Natural killer cell (primary cell): ENCODE data around the gene GSE1. TPM values are rescaled to one million over a fixed set of nuclear protein-coding genes. Genes with fewer than 3 reads are reported as not detected.

Source experiments
- ATAC-seq, 3 donors: fragments of 150-1000 bp in 2 of 3; fragments of 200-7000 bp in 1 of 3; cut with Tn5 transposase; 1 replicate in 1 of 3; 2 replicates in 2 of 3; pipeline ENCODE4 v1.10.0; 2021; ENCODE audit warnings: mild to moderate bottlenecking in 2 of 3, moderate library complexity in 2 of 3
- DNase-seq, 2 donors: peaks; one replicate each; pipeline versions ENCODE4 v3.0.0 to v3.0.0-alpha.2; 2013 to 2021; ENCODE audit warnings: mixed read lengths in 1 of 2
- H3K27ac ChIP-seq: one replicate; pipeline ENCODE4 v1.5.1; 2013; ENCODE audit warnings: mild to moderate bottlenecking, low read length
- H3K27me3 ChIP-seq: one replicate; pipeline ENCODE4 v1.6.1; 2013; ENCODE audit warnings: low read length; ENCODE audit not compliant: control insufficient read depth, insufficient read depth
- H3K36me3 ChIP-seq: one replicate; pipeline ENCODE4 v1.6.1; 2013; ENCODE audit warnings: low read length; ENCODE audit not compliant: control insufficient read depth, insufficient read depth
- H3K4me1 ChIP-seq: one replicate; pipeline ENCODE4 v1.6.1; 2013; ENCODE audit warnings: low read length; ENCODE audit not compliant: control insufficient read depth, insufficient read depth
- H3K4me3 ChIP-seq: one replicate; pipeline ENCODE4 v1.5.1; 2013; ENCODE audit warnings: low read length
- H3K9me3 ChIP-seq: one replicate; pipeline ENCODE4 v1.6.1; 2013; ENCODE audit warnings: low read length; ENCODE audit not compliant: control insufficient read depth, insufficient read depth
- H3K27ac Mint-ChIP-seq, 2 donors: one replicate each; pipeline ENCODE4 v1.8.0; 2022; ENCODE audit warnings: mild to moderate bottlenecking in 2 of 2, mixed read lengths in 2 of 2, moderate library complexity in 1 of 2
- H3K27me3 Mint-ChIP-seq, 2 donors: one replicate each; pipeline ENCODE4 v1.8.0; 2022; ENCODE audit warnings: low read depth in 2 of 2, mixed read lengths in 2 of 2
- H3K36me3 Mint-ChIP-seq: one replicate; pipeline ENCODE4 v1.8.0; 2022; ENCODE audit warnings: mixed read lengths
- H3K4me1 Mint-ChIP-seq, 2 donors: one replicate each; pipeline ENCODE4 v1.8.0; 2022; ENCODE audit warnings: mixed read lengths in 2 of 2
- H3K4me3 Mint-ChIP-seq: one replicate; pipeline ENCODE4 v1.8.0; 2022; ENCODE audit warnings: mild to moderate bottlenecking, moderate library complexity, mixed read lengths
- H3K9me3 Mint-ChIP-seq, 2 donors: one replicate each; pipeline ENCODE4 v1.8.0; 2022; ENCODE audit warnings: mixed read lengths in 2 of 2
- CTCF ChIP-seq: fragments of 200-600 bp; IDR thresholded peaks from one replicate; pipeline ENCODE4 v1.8.0; 2022; ENCODE audit warnings: antibody characterized with exemption
- WGBS: methylation state at CpG from one replicate; pipeline ENCODE4 v1.1.7; 2013; ENCODE audit warnings: missing lambda C conversion rate; ENCODE audit not compliant: insufficient coverage; 5-methylcytosine and 5-hydroxymethylcytosine counted together
- intact Hi-C: fragments of 100-400 bp; cut with micrococcal nuclease; formaldehyde crosslinking; loops from one replicate; pipeline ENCODE4 v1.14.2; 2022
- total RNA-seq, 4 donors: library from RNA; stranded (reverse); fragments of 120-200 nt in 1 of 4; gene quantifications; one replicate each; pipeline versions ENCODE4 v1.2.3 to v1.2.4, GENCODE V29; 2013 to 2022

The GSE1 gene
- total RNA-seq, 3 donors from 2014 or later (not counting 1 experiment from before 2014, with no cell fraction given), result 232 to 277 (median 233) TPM

GRCh38 chr16:85570735-85571562, 42.2 kb upstream of the GSE1 start:
- Histone ChIP-seq H3K4me1 (peaks cover 92% of the 10 kb centered on the region), H3K4me3 (peak overlapping the region; percentile 35), H3K27me3 (no peaks in the 10 kb centered on the region), H3K27ac (peak overlapping the region; percentile 86), H3K9me3 (no peaks in the 10 kb centered on the region), H3K36me3 (no peaks in the 10 kb centered on the region)
- 17% methylated on average over 24 of the region's 24 CpGs for WGBS
- peaks cover 86 to 96% of the 10 kb centered on the region in 2 donors for H3K4me1 Mint-ChIP-seq
- no peaks in the 10 kb centered on the region for H3K36me3 Mint-ChIP-seq
- peak overlapping the region; percentile 96 to 99 for H3K27ac Mint-ChIP-seq
- no peaks in the 10 kb centered on the region for H3K9me3 Mint-ChIP-seq
- DNase-seq (peak; percentile 69 to 85), ATAC-seq (peak; percentile 72 to 91 (median 79))
- peak overlapping the region; percentile 95 for H3K4me3 Mint-ChIP-seq
- TF ChIP-seq CTCF, result no peak
- H3K27me3 Mint-ChIP-seq, result peaks cover 0 to 3% of the 10 kb centered on the region in 2 donors
- intact Hi-C loops, result loop anchor here (1.0 kb wide), 2 partner anchors 16 to 39 kb away; no protein-coding TSS in a partner anchor

GRCh38 chr16:85571563-85571812, 41.6 kb upstream of the GSE1 start:
- TF ChIP-seq CTCF, result no peak
- peak overlapping the region; percentile 6 for H3K4me3 ChIP-seq
- H3K27me3 ChIP-seq, result no peaks in the 10 kb centered on the region
- ATAC-seq (no peak), DNase-seq (no peak)
- peaks cover 0 to 3% of the 10 kb centered on the region in 2 donors for H3K27me3 Mint-ChIP-seq
- peak overlapping the region; percentile 95 for H3K4me3 Mint-ChIP-seq
- no peaks in the 10 kb centered on the region for H3K36me3 ChIP-seq
- no peaks in the 10 kb centered on the region for H3K9me3 Mint-ChIP-seq
- no peaks in the 10 kb centered on the region for H3K36me3 Mint-ChIP-seq
- H3K4me1 Mint-ChIP-seq, result peaks cover 86 to 96% of the 10 kb centered on the region in 2 donors
- peak overlapping the region; percentile 86 for H3K27ac ChIP-seq
- intact Hi-C loops, result loop anchor here (1.0 kb wide), 2 partner anchors 16 to 39 kb away; no protein-coding TSS in a partner anchor
- H3K9me3 ChIP-seq, result no peaks in the 10 kb centered on the region
- H3K27ac Mint-ChIP-seq, result peak overlapping the region; percentile 96 to 99
- WGBS, result 17% methylated on average over 7 of the region's 7 CpGs
- peaks cover 92% of the 10 kb centered on the region for H3K4me1 ChIP-seq

GRCh38 chr16:85571813-85572619, 41.1 kb upstream of the GSE1 start:
- no peak for ATAC-seq
- H3K4me1 ChIP-seq, result peaks cover 92% of the 10 kb centered on the region
- H3K27me3 ChIP-seq, result no peaks in the 10 kb centered on the region
- Mint-ChIP-seq H3K27ac (peak overlapping the region; percentile 96 to 99), H3K4me3 (peak overlapping the region; percentile 95), H3K4me1 (peaks cover 87 to 96% of the 10 kb centered on the region in 2 donors), H3K36me3 (no peaks in the 10 kb centered on the region), H3K9me3 (no peaks in the 10 kb centered on the region), H3K27me3 (peaks cover 0 to 3% of the 10 kb centered on the region in 2 donors)
- no peaks in the 10 kb centered on the region for H3K9me3 ChIP-seq
- peak in 1 of 2 donors; percentile 33 for DNase-seq
- intact Hi-C loops, result loop anchor here (1.0 kb wide), 2 partner anchors 17 to 38 kb away; no protein-coding TSS in a partner anchor
- H3K4me3 ChIP-seq, result no peak overlapping the region
- WGBS, result 32% methylated on average over 10 of the region's 10 CpGs
- no peaks in the 10 kb centered on the region for H3K36me3 ChIP-seq
- peak overlapping the region; percentile 86 for H3K27ac ChIP-seq
- TF ChIP-seq CTCF, result no peak
